NCI-H526 treated with DMSO at 0.1 percent for 48 hours (cell line): Measurements from ENCODE around the gene MTG2.
A peak's percentile ranks its signal among the peaks of the same experiment; 100 is the strongest.
"Not testable (repeated sequence)": the region's sequence is repeated elsewhere in the genome, so short reads cannot be mapped to it uniquely, and the experiment has no call there.

Experiments used
- DNase-seq: peaks from one replicate; lab custom pipeline; 2025; lab: John Stamatoyannopoulos, UW

The MTG2 gene

DNA sequence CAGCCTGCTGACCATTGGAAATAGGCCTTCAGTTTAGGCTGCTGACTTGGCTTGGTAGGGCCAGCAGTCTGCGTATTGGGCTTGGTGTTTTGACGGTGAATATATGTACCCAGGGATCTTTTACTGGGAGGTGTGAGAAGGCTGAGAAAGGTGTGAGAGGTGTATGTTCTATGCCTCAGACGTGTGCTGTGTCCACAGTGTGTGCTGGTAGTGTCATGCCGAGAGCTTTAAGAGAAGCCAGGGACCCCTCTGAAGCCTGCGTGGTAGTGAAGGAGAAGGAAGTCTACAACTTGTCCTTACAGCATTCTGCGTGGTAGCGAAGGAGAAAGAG, 37.2 kb upstream of the MTG2 start:
- no peak for DNase-seq

DNA sequence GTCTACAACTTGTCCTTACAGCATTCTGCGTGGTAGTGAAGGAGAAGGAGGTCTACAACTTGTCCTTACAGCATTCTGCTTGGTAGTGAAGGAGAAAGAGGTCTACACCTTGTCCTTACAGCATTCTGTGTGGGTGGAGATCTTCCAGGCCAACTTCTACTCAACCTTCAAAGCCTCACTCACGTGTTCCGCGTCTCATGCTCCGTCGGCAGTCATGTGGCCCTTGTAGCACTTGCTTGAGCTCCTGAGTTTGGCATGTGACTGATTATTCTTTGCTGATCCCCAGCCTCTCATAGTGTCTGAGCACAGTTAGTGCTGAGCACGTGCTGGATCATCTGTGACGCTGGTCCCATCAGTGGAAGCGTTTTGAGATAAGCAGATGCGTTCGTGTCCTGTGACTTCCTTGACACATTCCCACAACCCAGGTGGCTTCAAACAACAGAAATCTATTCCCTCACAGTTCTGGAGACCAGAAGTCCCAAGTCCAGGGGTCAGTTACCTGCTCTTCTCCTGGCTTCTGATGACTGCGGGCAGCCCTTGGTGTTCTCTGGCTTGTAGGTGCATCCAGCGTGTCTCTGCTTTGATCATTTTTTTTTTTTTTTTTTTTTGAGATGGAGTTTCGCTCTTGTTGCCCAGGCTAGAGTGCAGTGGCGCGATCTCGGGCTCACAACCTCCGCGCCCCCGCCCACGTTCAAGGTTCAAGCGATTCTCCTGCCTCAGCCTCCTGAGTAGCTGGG, 36.6 kb upstream of the MTG2 start:
- no peak for DNase-seq

DNA sequence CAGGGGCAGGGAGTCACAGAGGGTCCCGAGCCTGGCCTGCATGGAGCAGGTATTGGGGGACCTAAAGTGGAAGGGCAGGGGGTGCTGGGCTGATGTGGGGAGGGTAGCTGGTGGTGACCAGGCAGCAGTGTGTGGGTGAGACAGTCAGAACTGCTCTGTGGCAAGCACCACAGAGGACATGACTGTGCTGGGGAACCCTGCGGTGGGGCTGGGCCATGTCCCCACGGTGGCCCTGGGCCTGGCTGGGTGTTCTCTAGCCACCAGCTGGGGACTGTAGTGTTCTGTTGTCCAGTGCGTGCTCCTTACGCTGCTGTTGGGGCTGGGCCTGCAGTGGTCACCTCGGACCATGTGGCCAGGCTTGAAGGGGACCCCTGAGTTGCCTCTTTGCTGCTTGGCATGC, 35.7 kb upstream of the MTG2 start:
- no peak for DNase-seq

DNA sequence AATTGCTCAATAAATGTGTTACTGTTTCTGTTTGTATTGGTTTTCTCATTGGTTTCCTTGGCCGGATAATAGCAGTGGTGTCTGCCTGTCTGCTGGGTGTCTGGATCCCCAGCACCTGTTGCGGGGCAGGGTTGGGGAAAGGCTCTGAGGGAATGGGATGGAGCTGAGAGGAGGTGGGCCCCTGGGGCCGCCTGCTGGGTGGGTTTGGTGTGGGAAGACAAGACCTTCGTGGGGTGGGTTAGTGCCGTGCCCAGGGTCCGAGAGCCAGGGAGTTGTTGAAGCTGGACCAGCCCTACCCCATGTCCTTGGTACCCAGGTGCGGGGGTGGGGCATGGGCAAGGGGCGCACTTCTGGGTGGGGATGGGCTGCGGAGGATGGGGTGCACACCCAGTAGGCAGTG, 35.3 kb upstream of the MTG2 start:
- DNase-seq = no peak

DNA sequence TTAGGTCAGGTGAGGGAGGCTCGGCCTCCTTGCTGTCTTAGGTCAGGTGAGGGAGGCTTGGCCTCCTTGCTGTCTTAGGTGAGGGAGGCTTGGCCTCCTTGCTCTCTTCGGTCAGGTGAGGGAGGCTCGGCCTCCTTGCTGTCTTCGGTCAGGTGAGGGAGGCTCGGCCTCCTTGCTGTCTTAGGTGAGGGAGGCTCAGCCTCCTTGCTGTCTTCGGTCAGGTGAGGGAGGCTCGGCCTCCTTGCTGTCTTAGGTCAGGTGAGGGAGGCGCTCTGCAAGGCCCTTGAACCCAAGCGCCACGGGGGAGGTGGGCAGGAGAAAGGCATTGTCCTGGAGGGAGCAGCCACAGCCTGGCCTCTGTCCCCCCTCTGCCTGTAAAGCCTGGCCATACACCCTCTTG, 34.4 kb upstream of the MTG2 start:
- DNase-seq = not testable (repeated sequence)

DNA sequence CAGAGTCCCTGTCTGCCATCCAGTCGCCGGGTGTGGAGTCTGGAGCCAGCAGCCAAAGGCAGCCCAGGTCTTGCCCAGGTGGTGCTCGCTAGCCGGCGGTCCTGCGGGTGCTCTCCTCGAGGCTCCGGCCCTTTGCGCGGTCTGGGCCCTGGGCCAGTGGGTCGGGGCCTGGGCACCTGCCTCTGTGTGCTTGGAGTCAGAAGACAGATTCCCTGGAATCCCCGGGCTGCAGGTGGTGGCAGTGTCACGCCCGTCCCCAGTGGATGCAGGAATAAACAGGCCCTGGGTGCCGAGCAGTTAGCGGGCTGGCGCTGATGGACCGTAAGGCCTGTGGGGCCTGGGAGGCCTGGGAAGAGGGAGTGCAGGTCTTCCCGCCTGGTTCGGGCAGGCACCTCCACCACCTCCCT, 33.9 kb upstream of the MTG2 start:
- DNase-seq = no peak

DNA sequence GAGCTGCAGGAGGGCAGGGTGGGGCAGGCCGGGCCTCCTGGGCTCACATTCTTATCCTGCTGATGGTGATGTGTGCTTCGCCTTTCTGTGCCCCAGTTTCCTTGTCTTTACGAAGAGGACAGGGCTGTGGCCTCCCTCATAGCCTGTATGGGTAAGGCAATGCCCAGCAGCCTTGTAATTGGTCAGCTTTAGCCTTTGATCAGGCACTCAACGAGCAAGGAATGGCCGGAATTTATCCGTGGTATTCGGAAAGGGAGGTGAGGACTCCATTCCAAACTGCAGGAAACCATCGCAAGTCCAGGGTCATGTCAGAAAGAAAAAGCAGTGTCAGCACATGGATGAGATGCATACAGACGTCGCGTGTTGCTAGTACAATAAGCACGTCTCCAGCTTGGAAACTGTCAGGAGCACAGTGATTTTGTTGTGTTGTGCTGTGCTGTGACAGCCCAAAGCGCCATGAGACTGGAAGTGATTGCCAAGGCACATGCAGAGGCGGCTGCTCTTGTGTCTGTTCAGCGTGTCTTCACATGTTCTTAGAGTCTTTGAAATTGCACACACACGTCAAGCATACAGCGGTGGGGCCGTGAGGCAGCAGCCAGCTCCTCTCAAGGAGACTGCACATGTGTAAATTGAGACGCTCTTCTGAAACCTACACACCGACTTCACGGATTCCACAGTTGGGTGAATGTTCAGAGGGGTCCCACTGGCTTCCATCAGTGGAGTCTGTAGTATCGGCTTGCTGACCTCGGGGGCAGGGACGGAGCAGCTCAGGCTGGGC, 33.1 kb upstream of the MTG2 start:
- no peak for DNase-seq

DNA sequence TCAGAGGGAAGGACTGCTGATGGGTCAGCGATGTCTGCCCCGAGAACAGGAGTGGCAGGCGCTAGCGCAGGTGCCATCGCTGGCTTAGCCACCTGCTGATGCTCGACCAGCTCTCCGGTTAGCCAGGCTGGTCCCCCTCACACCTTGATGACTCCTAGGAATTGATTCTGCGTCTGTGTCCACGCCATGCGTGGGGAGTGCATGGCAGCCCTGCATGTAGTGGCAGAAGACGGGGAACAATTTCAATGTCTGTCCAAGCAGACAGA, 32.6 kb upstream of the MTG2 start:
- DNase-seq = no peak

DNA sequence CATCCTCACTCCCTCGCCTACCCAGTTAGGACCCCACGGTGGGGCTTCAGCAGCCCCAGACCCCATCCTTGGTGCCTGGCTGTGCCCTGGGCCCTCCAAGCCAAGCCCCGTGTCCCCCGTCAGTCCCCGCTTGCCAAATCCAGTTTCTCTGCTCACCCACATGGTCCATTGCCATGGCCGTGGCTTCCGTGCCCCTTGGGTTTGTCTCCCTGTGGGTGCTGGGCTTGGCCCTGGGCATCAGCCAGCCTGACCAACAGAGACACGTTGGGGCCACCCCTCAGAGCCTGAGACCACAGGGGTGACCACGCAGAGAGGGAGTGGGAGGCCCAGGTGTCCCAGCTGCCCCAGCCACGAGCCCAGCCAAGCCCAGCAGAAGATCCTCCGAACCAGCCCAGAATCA, 31.6 kb upstream of the MTG2 start:
- DNase-seq = no peak

DNA sequence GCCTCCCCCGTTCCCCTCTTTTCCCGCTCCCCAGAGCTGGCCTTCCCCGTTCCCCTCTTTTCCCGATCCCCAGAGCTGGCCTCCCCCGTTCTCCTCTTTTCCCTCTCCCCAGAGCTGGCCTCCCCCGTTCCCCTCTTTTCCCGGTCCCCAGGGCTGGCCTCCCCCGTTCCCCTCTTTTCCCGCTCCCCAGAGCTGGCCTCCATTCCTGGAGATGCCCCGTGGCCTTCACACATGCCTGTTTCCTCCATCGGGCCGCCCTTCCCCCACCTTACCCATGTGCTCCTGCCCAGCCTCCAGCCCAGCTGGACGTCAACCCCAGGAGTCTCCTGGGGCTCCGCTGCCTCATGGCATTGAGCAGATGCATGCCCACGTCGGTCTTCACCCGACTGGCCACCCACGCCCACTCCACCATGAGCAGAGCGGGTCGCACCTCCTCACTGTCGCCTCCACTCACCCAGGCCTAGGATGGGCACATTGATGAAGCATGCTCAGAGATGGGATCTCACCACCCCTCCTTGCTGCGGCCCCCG, 30.9 kb upstream of the MTG2 start:
- DNase-seq = no peak

DNA sequence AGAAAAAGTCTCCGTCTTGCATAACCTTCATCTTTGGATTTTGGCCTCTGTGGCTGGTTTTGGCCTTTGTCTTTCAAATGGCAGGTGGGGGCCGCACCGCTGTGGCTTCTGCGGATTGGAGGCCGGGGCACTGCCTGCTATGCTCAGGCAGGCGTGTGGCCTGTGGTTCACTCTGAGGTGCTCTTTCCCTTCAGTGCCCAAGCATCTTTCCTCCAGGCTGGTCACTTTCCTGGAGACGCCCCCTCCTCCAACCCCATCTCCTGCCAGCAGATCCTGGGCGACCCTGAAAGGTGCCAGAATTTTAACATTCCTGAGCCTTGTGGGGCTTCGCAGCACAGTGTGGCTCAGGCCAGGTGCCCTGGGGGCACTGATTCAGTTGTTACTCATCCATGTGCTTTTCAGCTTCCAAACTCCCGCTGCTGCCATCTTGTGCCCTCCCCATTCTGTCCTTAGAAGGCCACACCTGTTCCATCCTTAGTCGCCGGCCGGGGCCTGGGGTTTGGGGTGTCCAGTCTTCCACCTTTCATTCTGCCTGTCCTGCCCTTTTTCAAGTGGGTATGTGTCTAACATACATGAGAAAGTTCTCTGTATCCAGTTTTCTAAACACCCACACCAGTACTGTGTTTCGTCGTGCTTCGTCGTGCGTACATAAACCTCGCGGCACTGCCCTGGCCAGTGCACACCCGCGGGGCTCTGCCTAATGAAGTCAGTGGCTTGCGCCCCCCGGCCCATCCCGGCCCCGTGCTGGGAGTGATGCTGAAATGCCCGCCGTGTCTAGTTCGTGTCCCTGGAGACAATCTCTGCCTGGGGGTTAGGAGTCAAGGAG, 27.2 kb upstream of the MTG2 start:
- DNase-seq = no peak

DNA sequence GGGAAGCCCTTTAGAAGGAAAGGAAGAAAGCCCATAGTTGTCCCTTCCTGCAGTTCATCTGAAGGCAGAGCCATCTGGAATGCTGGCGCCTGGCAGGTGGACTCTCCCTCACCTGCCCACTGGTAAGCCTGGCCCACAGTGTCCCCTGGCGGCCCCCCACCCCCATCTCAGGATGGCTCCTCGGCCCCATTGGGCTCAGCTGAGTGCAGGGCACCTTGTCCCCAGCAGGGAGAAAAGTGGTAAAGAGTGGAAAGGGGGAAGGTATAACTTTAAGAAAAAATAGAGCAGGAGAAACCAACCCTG, 26.6 kb upstream of the MTG2 start:
- no peak for DNase-seq

DNA sequence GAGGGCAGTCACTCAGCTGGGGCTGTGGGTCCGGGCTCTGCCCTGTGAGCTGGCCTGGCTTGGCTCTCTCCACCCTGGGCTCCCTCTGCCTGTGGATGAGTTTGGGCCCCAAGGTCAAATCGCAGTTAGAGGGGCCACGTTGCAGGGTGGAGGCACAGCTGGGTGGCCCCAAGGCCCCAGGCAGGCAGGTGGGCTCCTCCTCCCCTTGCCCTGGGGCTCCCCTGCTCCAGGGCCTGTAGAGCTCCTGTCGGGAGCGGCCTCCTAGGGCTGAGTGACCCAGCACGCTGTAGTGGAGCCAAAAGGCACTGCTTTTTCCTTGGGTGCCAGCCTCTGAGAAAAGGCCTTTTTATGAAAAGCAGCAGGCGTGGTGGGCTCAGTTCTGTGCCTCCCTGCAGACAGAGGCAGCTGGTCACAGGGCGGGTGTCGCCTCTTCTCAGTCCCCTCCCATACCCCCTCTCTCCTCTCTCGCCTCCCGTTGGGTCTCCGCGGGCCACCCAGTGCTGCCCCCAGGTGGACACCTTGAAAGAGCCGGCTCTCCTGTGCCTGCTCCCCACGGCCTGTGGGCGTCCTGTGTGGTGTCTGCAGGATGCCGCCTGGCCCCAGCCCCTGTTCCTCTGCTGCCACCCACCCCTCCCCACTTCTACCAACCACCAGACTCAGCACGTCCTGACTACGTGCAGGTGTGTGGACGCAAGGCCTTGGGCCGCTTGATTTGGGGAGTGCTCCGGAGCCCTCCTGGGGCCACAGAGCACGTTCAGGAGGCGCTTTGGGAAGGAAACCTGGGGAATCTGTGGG, 26.0 kb upstream of the MTG2 start:
- peak; percentile 61 for DNase-seq

DNA sequence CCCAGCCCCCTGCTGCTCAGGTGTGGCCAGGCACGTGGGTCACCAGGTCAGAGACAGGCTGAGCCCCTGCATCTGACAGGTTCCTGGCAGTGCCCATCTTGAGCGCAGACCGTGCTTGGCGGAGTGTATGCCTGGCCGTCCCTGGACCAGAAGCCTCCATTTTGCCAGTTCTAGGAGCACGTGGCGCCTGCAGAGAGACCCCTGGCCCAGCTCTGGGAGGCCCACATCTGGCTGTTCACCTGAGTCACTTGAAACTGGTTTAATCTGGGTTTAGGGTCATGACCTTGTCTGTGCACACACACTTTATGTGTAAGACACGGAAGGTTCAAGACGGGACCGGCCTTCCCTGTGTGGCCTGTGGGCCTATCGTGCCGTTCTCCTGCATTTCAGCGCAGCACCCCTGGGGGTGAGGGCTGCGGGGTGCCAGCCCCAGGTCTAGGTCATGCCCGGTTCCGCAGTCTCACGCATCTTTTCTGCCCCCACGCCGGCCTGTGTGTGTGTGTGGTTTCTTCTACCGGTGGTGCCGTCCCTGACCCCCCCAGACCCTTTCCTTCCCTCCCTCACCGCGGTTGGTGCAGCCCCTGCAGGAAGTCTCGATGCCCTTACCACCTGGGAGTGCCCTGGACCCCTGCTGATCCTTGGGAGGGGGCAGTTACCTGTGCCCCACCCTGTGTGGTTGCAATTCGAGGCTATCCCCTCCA, 25.3 kb upstream of the MTG2 start:
- no peak for DNase-seq

DNA sequence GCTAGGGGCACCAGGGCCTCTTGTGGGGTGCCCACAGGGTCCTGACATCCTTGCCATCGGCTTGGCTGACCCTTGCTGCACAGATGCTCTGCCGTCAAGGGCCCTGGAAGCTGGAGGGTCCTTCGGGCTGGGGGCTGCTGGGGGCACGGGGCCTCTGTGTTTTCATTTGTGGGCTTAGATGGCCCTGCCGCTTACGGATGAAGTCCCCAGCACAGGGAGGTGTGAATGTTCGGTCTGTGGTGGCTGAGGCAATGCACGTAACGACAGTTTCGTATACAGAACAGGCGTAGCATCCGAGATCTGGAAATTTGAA, 24.8 kb upstream of the MTG2 start:
- DNase-seq = no peak

DNA sequence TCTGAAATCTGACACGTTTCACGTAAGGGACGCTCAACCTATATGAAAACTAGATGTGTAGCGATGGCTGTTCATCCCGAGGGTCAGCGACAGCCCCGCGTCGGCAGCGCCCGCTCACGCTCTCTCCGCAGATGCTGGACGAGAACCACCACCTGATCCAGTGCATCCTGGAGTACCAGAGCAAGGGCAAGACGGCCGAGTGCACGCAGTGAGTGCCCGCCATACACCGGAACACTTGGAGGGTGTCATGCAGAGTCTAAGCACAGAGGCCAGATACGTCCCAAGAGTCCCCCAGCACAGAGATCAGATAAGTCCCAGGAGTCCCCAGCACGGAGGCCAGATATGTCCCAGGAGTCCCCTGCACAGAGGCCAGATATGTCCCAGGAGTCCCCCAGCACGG, 24.3 kb upstream of the MTG2 start:
- DNase-seq = no peak

DNA sequence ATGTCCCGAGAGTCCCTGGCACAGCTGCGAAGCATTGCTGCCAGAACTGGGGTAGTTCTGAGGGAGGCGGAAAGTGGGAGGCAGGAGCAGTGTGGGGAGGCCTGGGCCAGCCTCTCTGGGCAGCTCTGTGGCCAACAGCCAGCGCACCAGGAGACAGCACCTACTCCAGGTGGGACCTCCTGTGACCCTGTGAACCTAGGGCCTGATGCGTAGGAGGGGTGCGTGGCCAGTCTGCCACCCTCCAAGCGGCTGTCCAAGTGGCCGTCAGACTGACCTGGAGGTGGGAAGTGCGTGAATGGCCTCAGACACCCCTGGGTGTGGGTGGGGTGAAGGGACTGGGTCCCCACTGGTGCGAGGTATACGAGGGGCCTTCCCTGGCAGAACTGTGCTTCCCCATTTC, 23.8 kb upstream of the MTG2 start:
- DNase-seq = no peak

DNA sequence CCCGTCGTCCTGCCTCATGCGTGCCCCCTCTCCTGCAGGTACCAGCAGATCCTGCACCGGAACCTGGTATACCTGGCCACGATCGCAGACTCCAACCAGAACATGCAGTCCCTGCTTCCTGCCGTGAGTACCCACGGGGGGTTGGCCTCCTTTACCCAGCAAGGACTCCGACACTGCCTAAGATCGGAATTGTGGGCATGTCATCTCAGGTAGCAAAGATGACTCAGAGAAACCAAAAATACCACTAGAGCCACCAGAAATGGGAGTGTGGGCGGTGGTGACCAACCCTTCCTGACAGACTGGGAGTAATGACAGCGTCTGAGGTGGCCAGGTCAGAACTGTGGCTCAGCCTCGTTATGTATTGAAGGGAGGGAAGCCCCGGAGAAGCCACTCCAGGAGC, 23.0 kb upstream of the MTG2 start:
- DNase-seq = no peak

DNA sequence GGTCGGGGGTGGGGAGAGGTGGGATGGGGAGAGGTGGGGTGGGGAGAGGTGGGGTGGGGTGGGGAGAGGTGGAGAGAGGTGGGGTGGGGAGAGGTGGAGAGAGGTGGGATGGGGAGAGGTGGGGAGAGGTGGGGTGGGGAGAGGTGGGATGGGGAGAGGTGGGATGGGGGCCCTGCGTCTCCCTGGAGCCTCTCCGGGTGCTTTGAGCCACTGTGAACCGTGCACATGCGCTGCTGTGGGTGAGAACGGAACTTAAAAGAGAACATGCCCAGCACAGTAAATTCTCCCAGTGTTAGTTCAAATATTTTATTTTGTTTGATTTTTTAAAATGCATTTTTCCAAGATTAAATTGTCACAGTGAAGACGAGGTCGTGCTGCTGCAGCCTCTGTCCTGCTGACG, 22.6 kb upstream of the MTG2 start:
- DNase-seq = no peak

DNA sequence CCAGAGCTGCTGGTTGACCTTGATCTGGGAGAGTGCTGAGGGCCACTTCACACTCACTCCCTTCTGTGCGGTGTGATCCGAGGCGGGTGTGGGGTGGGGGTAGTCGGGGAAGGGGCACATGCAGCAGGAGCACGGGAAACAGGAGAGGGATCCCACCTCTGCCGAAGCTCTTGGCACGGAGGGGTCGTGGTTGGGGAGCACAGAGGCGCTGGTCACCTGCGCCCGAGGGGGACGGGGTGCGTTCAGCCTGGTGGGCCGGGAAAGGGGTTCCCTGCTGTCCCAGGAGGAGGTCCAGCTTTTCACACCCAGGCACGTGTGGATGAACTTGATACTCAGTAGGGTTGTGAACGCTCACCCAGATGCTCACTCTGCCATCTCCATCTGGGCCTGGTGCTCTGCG, 22.0 kb upstream of the MTG2 start:
- no peak for DNase-seq

DNA sequence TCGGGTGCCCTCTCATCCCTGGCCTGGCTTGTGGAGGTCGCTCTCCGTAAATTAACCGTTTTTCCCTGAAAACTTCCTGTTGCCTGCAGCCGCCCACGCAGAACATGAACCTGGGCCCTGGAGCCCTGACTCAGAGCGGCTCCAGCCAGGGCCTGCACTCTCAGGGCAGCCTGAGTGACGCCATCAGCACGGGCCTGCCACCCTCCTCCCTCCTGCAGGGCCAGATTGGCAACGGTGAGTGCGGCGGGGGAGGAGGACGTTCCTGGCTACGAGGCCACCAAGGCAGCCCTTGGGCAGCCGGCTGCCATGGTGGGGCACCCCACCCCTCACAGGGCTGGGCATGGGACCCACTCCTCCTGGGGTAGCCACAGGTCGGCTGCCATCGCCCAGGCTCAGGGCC, 21.5 kb upstream of the MTG2 start:
- DNase-seq = no peak
